Fibroblast of skin of left quadriceps (primary cell): ENCODE measurements around the gene FUT3.
"Not testable (repeated sequence)": the region's sequence is repeated elsewhere in the genome, so short reads cannot be mapped to it uniquely, and the experiment has no call there.

Source experiments
- DNase-seq, 2 experiments: peaks; one replicate each; pipeline ENCODE4 v3.0.0-alpha.2; 2013; ENCODE audit warnings: low read depth in 2 of 2

The FUT3 gene

DNA sequence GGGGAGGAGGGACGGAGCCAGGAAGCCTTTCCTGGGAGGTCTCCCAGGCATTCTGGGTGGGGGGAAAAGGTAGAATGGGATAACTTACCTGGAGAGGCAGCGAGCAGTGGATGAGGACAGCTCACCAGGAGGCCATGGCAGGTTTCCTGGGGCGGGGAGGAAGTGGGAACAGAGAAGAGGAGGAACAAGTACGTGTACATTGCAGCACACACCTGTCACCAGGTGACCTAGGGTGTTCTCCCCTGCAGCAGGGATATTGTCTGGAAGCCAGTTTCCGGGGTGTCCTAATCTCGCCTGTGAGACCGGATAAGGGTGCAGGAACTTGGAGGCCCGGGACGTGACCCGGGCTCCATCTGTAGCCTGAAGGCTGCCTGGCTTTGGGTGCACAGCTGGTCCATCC is at the start of gene FUT3:
FUT3 (minus strand) TSS at position 148 of the 400 bp plus-strand sequence.
- DNase-seq: no peak

DNA sequence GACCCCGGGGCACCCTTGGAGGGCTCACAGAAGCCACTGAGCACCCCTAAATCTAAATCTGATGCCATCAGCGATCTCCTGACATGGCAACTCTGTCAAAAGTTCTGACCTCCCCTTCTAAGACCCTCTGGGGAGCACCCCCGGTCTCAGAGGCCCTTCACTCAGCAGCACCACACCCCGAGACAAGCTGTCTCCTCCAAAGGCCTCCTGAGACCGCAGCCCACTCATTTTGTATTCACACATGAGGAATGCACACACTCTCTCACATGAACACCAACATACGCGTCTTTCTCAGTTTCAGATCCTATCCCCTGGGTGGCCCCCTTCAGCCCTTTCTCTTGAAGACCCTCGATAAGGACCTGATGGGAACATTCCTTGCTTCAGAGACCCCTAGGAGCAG is 49.7 kb upstream of the FUT3 start:
- no peak for DNase-seq

DNA sequence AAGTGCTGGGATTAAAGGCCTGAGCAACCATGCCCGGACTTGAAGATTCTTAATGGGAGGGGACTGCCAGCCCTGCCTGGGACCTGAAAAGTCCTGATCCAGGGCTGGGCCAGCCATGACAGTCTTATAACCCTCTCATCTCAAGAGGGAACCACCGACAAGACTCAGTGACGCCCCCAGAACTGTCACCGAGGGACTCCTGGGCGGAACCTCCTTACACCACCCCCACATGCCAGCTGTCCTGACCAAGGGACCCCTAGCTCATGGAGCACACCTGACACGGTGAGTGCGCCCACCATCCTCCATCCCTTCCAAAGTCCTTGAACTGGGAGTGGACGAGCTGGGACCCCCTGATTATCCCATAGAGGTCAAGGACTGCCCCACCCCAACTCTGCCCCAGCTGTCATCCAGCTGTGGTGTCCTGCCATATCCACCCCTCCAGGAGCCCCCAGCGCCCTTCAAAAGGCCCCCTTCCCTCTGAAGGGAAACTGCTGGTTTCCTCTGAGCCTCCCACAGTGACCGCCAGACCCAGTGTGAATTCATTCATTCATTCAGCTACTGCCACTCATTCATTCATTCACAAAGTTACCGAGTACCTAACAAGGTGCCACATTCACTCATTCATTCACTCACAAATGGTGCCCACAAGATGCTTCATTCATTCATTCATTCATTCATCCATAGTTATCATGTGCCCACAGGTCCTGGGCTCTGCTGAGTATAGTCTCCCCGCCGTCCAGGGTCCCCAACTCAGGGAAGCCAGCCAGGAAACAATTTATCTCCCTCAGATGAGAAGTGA is 48.7 kb upstream of the FUT3 start:
- DNase-seq: no peak

DNA sequence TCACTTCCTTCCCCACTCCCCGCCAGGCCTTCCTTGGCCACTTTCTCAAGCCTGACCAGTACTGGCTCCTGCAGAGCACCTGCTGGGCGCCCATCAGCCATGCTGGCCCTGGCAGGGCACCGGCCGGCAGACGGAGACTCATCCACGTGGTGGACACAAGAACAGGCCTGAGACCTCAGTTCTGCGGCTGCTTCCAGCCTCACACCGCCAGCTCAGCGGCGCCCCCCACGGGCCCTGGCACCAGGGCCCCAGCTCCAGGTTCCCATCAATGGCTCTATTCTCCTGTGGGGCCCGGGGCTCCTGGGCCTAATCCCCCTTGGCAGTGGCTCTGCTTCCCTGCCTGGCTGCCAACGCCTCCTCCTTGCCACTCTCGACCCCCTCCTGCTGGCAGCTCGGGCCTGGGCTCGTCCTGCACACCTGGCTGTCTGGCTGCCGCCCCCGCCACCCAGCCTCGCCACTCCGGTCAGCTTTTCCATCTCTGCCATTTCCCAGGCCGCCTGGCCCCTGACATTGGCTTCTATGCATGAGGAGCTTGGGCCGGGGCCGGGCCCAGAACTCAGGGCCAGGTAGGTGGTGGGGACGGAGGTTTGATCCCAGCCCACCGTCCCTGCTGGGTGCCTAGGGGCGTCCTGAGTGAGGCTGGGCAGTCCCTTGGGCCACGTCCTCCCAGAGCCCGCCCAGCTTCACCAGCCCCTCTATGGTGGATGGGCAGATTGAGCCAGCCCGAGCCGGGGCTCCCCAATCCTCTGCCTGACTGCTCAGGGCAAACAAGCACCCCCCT is 46.1 kb upstream of the FUT3 start:
- DNase-seq: no peak

DNA sequence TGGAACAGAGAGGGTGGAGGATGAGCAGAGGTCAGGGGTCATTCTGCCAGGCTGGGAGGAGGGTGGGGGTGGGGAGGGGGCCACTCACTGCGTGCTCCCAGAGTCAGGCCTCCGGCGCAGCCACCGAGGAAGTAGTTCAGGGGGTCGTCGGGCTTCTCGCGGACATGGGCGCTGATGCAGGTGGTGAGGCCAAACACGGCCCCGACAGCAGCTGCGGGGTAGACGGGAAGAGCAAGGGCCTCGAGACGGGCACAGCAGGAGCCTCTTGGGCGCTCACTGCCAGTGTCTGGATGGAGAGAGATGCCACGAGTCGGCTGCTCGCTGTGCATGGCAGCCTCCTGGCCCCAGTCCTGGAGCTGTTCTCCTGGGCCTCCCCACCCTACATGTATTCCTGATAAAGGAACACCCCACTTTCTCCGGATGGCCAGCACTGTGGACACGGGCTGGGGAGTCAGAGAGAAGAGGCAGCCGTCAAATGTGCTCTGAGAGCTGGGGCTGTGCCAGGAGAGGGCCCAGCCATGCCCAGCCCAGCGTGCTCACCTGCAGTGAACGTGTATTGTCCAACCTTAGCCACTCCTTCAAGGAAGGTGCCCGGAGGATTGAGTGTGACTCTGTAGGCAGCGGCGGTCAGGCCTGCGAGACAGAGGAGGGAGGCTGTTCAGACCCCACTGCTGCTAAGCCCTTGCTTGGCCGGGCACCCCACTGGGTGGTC is 45.3 kb upstream of the FUT3 start:
- DNase-seq: no peak

DNA sequence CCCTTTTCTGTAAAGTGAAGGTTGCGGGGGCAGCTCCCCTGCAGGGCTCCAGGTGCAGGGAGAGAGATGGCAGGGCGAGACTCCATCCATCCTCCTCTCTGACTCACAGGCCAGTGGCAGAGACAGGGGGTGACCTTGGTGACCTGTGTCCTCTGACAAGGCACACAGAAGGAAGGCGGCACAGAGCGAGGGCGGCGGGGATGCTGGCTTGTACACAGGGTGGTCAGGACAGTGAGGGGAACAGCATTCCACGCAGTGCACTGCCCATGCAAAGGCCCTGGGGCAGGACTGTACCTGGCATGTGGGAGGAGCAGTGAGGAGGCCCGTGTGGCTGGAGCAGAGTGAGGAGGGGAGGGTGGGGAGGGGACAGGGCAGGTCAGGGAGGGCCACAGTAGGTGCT is 44.6 kb upstream of the FUT3 start:
- no peak for DNase-seq

DNA sequence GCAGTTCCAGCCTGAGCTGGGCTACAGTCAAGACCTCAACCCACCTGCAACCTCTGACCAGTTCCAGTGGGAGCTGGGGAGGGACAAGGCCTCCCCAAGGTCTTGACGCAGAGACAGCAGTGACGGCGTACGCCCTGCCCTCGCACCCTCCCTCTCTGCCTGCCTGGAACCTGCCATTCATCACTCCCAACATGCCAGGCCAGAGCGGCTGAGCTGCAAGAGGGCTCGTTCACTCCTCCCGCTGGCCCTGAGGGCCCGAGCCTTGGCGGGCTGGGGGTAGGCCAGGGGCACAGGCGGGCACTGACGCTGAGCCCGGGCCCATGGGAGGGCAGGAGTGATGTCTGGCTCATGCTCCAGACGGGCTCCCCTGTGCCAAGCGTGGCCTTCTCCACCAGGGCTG is 44.2 kb upstream of the FUT3 start:
- DNase-seq: no peak

DNA sequence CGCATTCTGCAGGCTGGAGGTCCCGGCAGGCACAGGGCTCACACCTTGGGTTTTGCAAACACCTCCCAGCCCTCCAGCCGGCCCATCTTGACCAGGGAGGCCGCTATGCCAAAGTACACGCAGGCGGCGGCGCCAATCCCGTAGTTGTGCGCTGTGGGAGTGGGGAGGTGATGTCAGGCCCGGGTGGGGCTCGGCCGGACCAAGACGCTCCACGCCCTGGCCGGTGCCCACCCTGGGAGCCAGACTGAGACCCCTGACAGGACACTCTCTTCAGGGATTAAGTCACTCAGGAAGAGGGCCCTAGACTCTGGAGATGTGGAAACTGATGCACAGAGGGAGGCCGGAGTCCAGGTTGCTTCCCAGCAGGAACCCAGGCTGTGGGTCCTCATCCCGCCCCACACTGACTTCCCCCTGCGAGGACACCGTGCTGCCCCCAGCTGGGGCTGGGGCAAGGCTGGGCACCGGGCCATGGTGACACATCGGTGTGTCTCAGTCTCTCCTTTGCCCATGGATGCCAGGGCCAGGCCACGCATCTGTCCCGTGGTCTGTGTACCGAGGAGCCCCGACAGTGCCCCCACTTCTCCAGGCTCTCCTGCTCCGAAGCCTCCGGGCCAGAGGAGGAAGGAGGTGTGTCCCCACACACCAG is 43.6 kb upstream of the FUT3 start:
- DNase-seq: no peak

DNA sequence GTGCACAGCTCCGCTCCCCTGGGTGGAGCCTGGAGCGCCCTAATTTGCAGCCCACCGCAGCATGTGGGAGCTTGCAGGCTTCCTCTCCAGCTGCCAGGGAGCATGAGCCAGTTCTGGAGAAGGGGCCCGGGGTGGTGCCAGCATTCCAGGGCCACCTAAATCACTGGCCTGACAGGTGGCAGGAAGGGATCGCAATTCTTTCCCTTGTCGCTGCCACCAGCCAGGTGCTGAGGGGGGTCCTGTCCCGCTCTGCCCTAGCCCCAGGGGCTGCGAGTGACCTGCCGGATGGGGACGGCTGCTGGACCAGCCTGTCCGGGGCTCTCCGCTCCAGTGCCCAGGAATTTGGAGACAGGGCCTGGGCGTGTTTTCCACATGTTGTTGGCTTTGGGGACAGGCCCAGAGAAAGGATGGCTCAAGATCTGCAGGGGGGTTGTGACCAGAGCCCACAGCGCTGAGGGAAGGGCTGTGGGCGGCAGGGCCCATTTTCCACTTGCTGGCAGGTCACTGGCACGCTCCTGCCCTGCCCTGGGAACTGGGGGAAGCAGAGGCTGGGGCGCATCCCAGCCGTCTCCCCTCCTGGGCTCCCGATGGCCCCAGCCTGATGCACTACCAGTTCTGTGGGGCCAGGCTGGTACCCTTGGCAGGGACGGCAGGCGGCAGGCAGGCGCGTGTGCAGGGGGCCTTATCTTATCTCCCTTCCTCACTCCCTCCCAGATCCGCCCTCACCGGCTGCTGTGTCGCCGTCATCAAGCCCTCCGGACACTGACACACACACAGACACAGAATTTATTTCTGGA is 42.9 kb upstream of the FUT3 start:
- DNase-seq: no peak

DNA sequence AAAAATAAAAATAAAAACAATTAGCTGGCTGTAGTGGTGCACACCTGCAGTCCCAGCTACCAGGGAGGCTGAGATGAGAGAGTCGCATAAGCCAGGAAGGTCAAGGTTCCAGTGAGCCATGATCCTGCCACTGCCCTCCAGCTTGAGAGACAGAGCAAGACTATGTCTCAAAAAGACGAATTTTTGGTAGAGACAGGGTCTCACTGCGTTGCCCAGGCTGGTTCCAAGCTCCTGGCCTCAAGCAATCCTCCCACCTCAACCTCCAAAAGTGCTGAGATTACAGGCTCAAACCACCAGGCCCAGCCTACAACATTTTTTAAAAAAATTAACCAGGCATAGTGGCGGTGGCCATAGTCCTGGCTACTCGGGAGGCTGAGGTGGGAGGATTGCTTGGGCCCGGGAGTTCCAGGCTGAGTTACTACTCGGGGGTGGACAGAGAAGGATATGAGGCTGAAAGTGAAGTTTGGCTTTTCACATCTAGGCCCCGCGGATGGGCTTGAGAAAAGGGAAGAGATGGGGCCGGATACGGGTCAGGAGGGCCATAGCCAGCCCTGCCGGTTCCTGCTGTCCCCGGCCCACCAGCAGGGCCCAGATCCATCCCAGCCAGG is 42.2 kb upstream of the FUT3 start:
- no peak for DNase-seq

DNA sequence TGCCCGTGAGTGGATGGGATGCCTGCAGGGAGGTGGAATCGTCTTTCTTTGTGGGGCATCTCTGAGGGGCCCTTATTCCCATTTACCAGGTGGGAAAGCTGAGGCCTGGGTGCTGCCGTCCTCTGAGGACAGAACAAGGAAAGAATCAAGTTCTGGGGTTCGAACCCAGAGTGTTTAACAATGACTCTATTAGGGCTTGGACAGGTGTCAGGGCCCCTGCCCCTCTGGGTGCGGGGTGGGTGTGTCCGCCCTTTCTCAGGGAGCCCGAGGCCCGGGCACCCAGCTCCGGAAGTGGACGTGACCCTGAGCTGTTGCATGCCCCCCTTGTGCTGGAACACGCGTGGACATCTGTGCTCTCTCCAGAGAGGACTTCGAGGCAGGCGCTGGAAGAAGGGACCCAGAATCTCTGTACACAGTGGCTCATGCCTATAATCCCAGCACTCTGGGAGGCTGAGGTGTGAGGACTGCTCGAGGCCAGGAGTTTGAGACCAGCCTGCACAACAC is 41.6 kb upstream of the FUT3 start:
- no peak for DNase-seq

DNA sequence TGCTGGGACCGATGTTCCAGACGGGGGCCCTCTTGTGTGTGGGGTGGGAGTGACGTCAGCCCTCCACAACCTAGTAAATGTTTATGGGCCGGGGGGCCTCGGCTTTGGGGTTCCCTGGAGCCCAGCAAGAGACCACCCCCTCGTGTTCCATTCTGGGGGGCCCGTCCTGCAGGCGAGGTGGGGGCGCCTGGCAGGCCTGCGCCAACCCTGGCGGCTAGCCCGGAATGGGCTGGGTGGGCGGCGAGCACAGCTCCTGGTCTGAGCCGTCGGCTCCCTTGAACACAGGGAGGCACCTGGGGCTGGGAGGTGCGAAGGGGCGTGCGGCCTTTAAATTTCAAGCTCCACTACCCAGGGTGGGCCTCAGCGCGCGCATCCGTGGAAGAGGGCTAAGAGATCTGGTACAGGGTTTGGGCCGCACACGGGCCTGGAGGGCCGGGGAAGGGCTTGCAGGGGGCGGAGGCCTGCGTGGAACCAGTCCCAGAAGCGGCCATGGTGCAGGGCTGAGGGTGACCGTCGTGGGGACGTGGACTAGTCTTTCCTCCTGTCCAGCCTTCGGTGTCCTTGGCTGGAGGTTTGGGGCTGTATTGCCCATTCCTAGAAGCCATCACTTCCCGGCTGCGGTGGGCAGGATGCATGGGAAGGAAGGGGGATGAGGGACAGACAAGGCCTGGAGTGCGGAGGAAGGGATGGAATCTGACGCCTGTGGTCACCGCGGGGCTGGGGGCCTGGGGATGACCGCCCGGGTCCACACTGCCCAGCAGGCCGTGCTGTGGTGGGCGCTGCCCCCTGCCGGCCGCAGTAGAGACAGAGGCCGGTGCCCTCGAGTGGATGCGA is 40.9 kb upstream of the FUT3 start:
- DNase-seq: no peak

DNA sequence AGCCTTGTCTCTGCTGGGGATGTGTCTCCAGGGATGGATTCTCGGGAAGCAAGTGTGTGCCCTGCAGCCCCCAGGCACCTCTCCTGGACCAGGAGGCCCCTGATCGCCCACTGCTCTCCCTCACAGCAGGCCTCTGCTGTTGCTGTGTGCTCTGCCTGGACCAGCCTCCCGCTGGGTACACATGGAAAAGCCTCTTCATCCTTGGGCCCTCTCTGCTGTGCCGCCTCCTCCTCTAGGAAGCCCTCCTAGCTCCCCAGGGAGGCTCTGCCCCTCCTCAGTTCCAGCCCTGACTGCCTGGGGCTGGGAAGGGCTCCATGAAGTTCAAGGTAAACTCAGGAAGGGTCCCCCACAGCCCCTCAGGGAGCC is 40.3 kb upstream of the FUT3 start:
- DNase-seq: no peak

DNA sequence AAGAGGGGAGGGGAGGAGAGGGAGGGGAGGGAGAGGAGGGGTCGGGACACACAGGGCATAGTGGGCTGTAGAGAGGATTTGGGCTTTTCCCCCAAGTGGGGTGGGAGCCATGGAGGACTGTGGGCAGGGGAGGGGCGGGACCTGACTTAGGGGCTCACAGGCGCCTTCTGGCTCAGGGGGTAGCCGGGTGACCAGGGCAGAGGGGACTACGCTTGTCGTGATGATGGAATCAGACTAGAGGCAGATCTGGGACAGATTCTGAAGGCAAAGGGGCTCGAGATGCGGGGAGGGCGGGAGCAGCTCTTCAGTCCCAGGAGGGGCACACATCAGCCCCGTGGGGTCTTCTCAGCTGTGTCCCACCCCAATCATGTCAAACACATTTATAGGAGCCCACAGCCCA is 38.9 kb upstream of the FUT3 start:
- DNase-seq: no peak

DNA sequence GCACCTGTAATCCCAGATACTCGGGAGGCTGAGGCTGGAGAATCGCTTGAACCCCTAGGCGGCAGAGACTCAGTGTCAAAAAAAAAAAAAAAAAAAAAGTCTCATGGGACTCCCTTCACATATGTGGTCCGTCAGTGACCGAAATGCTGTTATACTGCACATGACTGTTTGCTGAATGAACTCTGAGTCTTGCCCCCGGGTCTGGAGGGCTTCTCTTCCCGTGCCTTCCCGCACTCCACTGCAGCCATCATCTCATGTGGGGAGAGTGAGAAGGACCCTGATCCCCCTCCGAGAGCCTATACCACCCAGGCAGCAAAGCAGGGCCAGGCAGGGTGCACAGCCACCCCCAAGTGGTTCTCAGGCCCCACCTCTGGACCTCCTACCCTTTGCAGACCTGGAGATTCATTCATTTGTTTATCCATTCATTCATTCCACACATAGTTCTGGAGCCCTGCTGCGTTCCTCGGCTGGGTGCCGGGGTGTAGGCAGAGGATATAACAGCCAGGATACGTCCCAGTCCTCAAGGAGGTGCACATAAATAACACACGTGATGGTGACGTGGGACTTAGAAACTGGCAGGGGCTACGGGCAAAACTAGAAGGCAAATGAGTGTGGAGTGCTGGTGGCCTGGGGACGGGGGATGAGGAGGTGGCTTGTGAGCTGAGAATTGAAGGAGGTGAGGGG is 38.2 kb upstream of the FUT3 start:
- DNase-seq: no peak

DNA sequence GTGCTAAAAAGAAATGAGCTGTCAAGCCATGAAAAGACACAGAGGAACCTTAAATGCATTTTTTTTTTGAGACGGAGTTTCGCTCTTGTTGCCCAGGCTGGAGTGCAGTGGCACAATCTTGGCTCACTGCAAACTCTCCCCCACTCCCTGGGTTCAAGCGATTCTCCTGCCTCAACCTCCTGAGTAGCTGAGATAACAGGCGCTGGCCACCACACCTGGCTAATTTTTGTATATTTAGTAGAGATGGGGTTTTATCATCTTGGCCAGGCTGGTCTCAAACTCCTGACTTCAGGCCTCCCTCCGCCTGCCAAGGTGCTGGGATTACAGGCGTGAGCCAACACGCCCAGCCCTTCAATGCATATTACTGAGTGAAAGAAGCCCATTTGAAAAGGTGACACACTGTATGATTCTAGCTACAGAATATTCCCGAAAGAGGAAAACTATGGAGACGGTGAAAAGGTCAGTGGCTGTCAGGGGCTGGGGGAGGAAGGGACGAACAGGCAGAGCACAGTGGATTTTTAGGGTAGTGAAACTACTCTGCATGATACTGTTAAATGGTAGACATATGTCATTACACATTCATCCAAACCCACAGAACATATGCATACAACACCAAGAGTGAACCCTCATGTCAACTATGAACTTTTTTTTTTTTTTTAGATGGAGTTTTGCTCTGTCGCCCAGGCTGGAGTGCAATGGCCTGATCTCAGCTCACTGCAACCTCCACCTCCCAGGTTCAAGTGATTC is 33.0 kb upstream of the FUT3 start:
- DNase-seq: not testable (repeated sequence)

DNA sequence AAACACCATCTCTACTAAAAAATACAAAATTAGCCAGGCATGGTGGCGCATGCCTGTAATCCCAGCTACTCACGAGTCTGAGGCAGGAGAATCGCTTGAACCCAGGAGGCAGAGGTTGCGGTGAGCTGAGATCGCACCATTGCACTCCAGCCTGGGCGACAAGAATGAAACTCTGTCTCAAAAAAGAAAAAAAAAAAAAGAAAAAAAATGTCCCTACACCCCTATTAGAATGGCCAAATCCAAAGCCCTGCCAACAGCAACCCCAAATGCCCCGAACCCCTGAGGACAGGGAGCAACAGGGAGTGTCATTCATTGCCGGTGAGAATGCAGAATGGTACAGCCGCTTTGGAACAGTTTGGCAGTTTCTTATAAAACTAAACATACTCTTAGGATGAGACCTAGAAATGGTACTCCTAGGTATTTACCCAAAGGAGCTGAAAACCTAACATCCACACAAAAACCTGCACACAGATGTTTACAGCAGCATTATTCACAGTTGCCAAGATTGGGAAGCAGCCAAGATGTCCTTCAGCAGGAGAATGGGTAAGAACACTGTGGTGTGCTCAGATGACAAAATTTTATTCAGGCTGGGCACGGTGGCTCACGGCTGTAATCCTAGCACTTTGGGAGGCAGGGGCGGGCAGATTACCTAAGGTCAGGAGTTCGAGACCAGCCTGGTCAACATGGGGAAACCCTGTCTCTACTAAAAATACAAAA is 32.1 kb upstream of the FUT3 start:
- not testable (repeated sequence) for DNase-seq

DNA sequence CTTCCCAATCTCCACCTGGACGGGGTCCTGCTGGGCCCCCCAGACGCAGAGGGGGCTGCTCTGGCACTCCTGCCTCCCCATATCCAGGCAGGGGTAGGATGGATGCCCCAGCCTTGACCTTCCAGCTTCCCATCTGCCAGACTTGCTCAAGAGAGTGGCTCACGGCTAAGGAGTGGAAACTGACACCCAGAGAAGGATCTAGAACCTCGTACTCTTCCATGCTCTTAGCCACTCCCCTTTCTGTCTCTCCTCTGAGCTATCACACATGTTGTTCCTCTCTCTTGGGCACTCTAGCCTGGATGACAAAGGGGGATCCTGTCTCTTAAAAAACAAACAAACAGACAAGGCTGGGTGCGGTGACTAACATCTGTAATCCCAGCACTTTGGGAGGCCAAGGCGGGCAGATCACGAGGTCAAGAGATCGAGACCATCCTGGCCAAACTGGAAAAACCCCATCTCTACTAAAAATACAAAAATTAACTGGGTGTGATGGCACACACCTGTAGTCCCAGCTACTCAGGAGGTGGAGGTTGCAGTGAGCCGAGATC is 31.2 kb upstream of the FUT3 start:
- no peak for DNase-seq
